NCI-H82 treated with DMSO at 0.1 percent for 48 hours (cell line): ENCODE results near the gene MICA.
"Not testable (repeated sequence)": the region's sequence is repeated elsewhere in the genome, so short reads cannot be mapped to it uniquely, and the experiment has no call there.

Experiments
- DNase-seq: peaks from one replicate; lab custom pipeline; 2025; ENCODE audit not compliant: unreplicated experiment; lab: John Stamatoyannopoulos, UW

The MICA gene

GRCh38 chr6:31407699-31408098 lies 4.3 kb downstream of the MICA start:
- DNase-seq, result no peak

GRCh38 chr6:31412506-31412905 lies 9.1 kb downstream of the MICA start:
- DNase-seq, result no peak

- DNase-seq, result not testable (repeated sequence)
Observed at GRCh38 chr6:31414148-31414770, 10.9 kb downstream of the MICA start.

- DNase-seq, result no peak
Observed at GRCh38 chr6:31414771-31415265, 11.4 kb downstream of the MICA start.

GRCh38 chr6:31416394-31417014 lies 13.1 kb downstream of the MICA start:
- DNase-seq, result no peak

- no peak for DNase-seq
Observed at GRCh38 chr6:31418251-31418650, 14.9 kb downstream of the MICA start.

GRCh38 chr6:31419842-31420241 lies 16.4 kb downstream of the MICA start:
- DNase-seq, result no peak

- no peak for DNase-seq
Observed at GRCh38 chr6:31420546-31420945, 17.2 kb downstream of the MICA start.

GRCh38 chr6:31422587-31422986 lies 19.2 kb downstream of the MICA start:
- DNase-seq, result peak; percentile 4

- DNase-seq, result peak; percentile 76
Observed at GRCh38 chr6:31423550-31423949, 20.2 kb downstream of the MICA start.

- DNase-seq, result no peak
Observed at GRCh38 chr6:31426395-31427354, 23.3 kb downstream of the MICA start.

- no peak for DNase-seq
Observed at GRCh38 chr6:31430449-31430848, 27.1 kb downstream of the MICA start.

GRCh38 chr6:31435051-31435450 lies 31.7 kb downstream of the MICA start:
- DNase-seq, result not testable (repeated sequence)

GRCh38 chr6:31438222-31438621 lies 34.8 kb downstream of the MICA start:
- no peak for DNase-seq

- DNase-seq, result no peak
Observed at GRCh38 chr6:31438677-31439076, 35.3 kb downstream of the MICA start.

- no peak for DNase-seq
Observed at GRCh38 chr6:31441365-31442267, 38.2 kb downstream of the MICA start.

- DNase-seq, result no peak
Observed at GRCh38 chr6:31446481-31446880, 43.1 kb downstream of the MICA start.

- not testable (repeated sequence) for DNase-seq
Observed at GRCh38 chr6:31446999-31447789, 43.8 kb downstream of the MICA start.

- DNase-seq, result no peak
Observed at GRCh38 chr6:31450751-31451150, 47.4 kb downstream of the MICA start.

GRCh38 chr6:31452859-31453258 lies 49.5 kb downstream of the MICA start:
- no peak for DNase-seq
